GM18499 (cell line): ENCODE results near the gene RAB3IL1.
"Not testable (repeated sequence)": the region's sequence is repeated elsewhere in the genome, so short reads cannot be mapped to it uniquely, and the experiment has no call there.

Source experiments
- ATAC-seq: cut with Tn5 transposase; IDR thresholded peaks from one replicate; pipeline ENCODE4 v1.9.1; 2021; ENCODE audit warnings: moderate number of reproducible peaks; ENCODE audit not compliant: insufficient read depth, unreplicated experiment

The RAB3IL1 gene

DNA sequence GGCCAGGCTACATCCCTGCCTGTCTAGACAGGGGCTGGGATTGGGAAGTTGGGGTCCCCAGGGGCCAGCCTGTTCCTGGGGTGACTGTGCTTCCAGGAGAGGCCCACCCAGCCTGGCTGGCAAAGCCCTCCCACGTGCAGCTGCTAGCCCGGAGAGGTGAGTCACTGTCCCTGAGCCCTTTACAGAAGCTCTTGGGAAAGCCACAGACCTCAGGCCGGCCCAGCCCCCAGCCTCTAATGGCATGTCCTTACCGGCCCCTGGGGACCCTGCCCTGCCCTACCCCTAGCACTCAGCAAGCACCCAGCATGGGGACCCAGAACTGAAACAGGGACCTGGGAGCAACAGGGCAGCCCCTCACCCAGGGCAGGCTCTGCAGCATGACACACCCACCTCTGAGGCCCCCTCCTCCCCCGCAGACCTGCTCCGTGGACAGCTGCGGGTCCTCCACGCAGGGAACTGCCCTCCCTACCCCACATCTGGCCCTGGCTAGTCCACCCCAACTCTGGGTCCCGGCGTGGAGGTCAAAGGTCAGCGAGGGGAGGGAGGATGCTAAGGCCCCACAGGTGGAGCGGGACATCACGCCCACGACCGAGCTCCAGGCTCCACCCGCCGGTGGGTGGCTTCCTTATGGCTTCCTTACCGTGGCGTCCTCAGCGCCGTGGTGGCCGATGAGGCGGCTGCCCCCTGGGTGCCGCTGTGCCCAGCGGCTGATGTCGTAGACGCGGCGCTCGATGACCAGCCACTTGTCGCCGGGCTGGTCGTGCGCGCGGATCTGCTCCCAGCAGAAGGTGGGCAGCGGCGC lies 26.6 kb downstream of the RAB3IL1 start:
- ATAC-seq = no peak

DNA sequence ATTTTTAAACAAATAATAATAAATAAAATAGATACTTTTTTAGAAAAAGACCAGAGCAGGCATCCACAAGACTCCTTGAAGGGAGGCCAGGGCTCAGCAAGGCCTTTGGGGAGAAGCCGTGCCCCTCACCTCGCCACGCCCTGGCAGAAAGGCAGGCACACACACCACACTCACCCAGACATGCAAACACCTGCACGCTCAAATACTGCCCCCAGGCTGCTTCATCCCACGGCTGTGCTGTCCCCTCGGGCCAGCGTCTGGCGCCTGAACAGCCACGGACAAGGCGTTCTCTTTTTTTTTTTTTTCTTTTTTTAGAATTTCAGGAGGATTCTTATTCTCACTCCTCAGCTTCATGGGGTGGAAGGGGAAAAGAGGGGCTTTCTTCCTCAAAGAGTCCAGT lies 27.5 kb downstream of the RAB3IL1 start:
- no peak for ATAC-seq

DNA sequence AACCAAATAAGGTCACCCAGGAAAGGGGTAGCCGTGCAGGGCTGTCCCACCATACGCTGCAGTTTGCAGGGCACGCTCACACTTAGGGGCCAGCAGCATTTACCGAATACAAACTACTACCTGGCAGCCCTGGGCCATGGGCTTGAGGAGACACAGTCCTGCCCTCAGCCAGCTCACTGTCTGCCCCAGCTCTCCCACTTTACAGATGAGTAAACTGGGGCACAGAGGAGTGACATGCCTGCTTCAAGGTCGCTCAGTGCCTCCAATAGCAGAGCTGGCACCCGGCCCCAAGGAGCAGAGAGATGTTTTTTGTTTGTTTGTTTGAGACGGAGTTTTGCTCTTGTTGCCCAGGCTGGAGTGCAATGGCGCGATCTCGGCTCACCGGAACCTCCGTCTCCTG lies 28.8 kb downstream of the RAB3IL1 start:
- no peak for ATAC-seq

- no peak for ATAC-seq
These were observed 29.4 kb downstream of the RAB3IL1 start for GRCh38 chr11:61887839-61888494.

DNA sequence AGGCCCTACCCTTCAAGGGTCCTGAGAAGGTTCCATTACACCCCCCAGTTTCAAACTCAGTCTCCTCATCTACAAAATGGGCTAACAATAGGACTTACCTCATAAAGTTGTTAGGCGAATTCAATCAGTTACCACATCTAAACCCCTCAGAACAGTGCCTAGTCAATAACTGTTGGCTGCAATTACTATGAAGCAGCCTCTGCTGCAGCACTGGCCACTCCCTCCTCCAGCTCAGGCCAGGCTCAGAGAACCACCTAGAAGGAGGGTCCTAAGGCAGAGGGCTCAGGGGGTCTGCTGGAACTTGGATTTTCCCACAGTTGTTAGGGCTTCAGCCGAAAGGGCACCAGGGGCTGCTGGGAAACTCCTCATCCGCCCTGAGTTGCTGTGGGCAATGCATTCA lies 30.7 kb downstream of the RAB3IL1 start:
- no peak for ATAC-seq

DNA sequence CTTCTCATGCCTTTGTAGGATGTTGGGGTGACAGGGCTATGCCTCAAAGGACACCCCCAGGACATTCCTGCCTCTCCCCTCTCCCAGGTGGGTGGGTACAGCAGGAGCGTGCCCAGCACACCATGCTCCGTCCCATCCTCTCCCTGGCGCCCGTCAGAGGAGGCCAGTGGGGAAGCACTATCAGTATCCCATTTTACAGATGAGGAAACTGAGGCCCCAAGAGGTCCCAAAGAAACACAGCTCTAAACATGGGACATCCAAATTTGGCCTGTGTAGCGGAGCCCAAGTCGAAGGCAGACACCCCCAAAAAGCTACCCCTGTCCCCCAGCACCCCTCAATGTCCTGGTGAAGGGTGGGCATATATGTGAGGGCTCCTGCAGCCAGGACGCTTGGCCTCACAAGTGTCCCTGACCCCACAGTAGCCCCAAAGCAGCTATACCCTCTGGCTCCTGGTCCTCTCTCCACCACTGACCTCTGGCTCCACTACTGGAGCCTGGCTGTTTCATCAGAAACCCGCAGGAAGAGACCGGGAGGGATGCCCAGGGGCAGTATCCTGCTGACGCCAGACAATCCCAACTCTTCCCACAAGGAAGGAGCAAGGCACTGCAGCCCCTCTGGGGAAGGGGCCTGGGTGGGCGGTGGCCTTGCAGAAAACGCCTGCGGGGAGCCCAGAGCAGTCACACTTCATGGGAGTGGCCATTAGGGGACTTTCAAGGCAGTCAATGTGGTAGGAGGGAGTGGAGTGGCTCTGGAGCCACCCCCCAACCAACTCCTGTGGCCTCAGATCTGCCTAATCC lies 31.4 kb downstream of the RAB3IL1 start:
- no peak for ATAC-seq

DNA sequence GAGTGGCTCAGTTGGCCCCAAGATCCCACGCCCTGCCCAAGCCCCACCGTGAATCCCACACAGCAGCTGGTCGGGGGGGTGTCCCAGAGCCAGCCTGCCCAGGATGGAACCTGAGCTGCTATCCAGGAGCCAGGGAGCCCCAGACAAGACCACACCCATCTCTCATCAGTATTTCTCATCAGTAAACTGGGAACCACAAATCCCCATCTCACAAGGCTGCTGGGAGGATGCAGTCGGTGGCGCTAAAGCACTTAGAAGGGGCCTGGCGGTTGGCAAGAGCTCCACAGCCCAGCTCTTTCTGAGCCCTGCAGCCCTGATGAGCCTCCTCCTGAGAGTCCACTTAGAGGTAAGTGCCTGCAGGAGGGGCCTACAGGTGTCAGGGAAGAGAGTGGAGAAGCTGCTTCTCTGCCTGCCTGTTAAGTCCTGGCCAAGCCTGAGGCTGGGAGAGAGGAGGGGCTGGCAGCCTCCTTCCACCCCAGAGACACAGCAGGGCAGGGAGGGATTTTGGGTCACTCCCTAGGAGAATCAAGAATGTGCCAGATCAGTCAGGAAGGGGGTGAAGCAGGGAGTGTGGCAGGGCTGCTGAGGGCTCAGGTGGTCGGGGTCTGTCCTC lies 32.1 kb downstream of the RAB3IL1 start:
- no peak for ATAC-seq

DNA sequence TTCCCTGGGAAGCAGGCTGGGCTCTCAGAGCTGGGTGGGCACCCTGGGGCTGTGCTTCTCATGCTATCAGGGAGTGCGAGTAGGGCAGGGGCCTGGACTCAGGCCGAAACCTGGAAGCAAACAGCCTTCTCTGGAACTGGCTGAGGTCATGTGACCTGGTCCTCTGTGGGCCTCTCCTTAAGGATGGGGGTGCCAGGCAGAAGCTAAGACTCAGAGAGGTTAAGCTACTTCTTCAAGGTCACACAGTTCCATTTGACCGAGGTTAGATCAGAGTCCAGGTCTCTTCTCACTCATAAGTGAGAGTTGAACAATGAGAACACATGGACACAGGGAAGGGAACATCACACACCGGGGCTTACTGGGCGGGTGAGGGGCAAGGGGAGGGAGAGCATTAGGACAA lies 33.4 kb downstream of the RAB3IL1 start:
- ATAC-seq = no peak

DNA sequence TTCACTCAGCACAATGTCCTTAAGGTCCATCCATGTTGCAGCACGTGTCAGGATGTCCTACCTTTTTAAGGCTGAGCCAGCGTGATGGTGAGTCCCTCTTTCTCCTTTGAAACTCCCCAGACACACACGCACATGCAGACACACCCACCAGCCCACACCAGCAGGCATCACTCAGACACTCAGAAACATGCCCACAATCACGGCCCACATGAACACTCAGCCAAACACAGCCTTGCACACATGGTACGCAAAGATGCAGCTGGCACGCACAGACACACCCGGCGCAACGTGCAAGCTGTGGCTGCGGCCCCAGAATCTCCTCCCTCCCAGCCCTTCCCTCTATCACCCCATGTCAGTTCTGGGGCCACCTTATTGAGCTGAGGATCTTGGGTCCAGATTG lies 34.0 kb downstream of the RAB3IL1 start:
- ATAC-seq = no peak

DNA sequence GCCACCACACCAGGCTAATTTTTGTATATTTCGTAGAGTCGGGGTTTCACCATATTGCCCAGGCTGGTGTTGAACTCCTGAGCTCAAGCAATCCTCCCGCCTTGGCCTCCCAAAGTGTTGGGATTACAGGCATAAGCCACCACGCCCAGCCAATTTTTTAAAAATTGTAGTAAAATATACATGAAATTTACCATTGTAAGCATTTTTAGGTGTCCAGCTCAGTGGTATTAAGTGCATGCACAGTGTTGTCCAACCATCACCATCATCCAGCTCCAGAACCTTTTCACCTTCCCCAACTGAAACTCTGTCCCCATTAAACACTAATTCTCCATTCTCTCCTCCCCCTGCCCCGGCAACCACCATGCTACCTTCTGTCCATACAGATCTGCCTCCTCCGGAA lies 34.5 kb downstream of the RAB3IL1 start:
- no peak for ATAC-seq

DNA sequence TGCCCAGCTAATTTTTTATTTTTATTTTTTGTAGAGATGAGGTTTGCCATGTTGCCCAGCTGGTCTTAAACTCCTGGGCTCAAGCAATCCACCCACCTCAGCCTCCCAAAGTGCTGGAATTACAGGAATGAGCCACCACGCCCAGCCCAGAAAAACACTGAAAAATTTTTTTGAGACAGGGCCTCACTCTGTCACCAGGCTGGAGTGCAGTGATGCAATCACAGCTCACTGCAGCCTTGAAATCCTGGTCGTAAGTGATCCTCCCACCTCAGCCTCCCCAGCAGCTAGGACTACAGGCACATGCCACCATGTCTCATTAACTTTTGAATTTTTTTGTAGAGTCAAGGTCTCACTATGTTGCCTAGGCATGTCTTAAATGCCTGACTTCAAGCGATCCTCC lies 35.1 kb downstream of the RAB3IL1 start:
- ATAC-seq = not testable (repeated sequence)

- no peak for ATAC-seq
These were observed 36.0 kb downstream of the RAB3IL1 start for GRCh38 chr11:61881397-61881796.

GRCh38 chr11:61880454-61880853 lies 36.9 kb downstream of the RAB3IL1 start:
- no peak for ATAC-seq

DNA sequence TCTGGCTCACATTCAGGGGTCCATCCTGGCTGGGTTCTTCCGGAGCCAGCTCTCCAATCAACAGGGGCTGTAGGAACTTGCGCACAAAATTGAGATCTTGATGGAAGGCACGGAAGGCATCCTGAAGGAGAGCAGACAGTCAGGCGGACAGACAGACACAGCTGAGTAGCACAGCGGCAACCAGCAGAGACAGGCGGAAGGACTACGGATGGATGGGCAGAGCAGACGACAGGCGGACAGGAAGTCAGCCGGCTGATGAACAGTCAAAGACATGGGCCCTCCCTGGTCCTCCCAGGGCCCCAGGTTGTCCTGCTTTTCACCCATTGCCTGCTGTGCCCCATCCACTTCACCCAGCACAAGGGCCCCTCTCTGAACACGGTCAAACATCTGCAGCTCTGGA lies 37.3 kb downstream of the RAB3IL1 start:
- no peak for ATAC-seq

- ATAC-seq = no peak
These were observed 38.2 kb downstream of the RAB3IL1 start for GRCh38 chr11:61879152-61879551.

GRCh38 chr11:61875698-61876097 lies 41.7 kb downstream of the RAB3IL1 start:
- no peak for ATAC-seq

- no peak for ATAC-seq
These were observed 42.5 kb downstream of the RAB3IL1 start for GRCh38 chr11:61874853-61875252.

DNA sequence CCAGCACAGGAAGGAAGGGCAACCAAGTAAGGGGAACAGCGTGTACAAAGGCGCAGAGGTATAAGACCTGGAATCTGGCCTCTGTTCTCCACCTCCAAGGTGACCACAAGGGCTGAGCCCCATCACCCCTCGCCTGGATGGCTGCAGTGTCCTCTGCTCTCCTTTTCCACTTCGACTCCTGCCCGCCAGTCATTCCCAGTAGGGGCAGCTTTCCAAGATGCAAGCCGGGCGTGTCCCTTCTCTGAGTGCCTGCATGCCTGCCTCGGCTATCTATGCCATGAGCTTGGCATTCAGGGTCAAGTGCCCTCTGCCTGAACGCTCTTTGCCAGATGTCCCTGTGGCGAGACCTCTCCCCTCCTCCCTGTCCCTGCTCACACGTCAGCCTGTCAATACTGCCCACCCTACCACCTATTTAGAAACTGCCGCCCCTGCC lies 43.0 kb downstream of the RAB3IL1 start:
- no peak for ATAC-seq

DNA sequence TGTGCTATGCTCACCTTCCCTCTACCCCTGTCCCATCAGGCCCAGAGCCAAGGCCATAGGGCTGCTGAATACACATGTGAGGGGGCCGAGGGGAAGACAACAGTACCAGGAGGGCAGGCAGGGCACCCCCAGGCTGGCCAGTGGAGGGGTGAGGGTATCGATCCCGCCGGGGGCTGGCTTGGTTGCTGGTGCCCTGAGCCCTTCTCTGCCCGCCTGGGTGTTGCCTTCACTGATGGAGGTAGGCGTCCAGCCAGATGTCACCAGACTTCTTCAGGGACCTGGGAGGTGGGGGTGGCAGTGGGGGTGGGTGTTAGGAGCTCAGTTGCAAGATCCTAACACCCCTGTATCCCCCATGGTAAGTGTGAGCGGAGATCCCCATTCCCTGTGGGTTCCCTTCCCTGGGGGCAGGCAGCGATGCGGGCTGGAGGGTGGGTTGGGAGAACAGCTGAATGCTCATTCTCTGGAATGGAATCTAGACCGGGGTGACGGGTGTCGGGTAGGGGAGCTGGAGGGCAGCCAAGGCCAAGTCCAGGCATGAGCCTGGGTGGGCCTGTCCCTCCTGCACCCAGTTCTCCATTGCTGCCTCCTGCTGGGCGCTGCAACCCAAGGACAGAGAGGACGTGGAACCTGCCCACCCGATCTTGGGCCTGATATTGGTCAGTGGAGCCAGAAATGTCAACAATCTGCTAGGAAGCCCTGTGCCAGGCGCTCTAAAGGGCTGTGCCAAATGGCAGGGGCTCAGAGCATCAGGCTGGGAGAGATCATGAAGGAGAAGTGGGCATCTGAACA lies 43.6 kb downstream of the RAB3IL1 start:
- ATAC-seq = no peak
